Panc1 (cell line): ENCODE results near the gene LIN9.

ENCODE experiments used
- POLR2AphosphoS5 ChIP-seq: IDR thresholded peaks from 2 replicates; pipeline ENCODE4 v1.6.1; 2012; ENCODE audit warnings: mild to moderate bottlenecking, low read depth, low read length, moderate library complexity
- REST ChIP-seq, 2 experiments: IDR thresholded peaks; 2 replicates each; pipeline ENCODE4 v1.6.1; 2011 to 2012; ENCODE audit warnings: low read depth in 2 of 2, control low read depth in 1 of 2, low read length in 1 of 2, mild to moderate bottlenecking in 1 of 2, moderate library complexity in 1 of 2; ENCODE audit not compliant: insufficient read depth in 1 of 2
- SIN3A ChIP-seq: IDR thresholded peaks from 2 replicates; pipeline ENCODE4 v1.6.1; 2012; ENCODE audit warnings: low read depth, mild to moderate bottlenecking, low read length, moderate library complexity, borderline replicate concordance; ENCODE audit not compliant: insufficient read depth
- TF ChIP-seq, protein P1 (sequence below): fragments of 450-650 bp; IDR thresholded peaks from 2 replicates; pipeline ENCODE4 v1.5.1; 2017; ENCODE audit warnings: mild to moderate bottlenecking

- TF ChIP-seq, protein P1, sequence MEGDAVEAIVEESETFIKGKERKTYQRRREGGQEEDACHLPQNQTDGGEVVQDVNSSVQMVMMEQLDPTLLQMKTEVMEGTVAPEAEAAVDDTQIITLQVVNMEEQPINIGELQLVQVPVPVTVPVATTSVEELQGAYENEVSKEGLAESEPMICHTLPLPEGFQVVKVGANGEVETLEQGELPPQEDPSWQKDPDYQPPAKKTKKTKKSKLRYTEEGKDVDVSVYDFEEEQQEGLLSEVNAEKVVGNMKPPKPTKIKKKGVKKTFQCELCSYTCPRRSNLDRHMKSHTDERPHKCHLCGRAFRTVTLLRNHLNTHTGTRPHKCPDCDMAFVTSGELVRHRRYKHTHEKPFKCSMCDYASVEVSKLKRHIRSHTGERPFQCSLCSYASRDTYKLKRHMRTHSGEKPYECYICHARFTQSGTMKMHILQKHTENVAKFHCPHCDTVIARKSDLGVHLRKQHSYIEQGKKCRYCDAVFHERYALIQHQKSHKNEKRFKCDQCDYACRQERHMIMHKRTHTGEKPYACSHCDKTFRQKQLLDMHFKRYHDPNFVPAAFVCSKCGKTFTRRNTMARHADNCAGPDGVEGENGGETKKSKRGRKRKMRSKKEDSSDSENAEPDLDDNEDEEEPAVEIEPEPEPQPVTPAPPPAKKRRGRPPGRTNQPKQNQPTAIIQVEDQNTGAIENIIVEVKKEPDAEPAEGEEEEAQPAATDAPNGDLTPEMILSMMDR, result no peak
- TF ChIP-seq POLR2AphosphoS5 (no peak), SIN3A (no peak), REST (IDR thresholded peaks at IDR 0.05; ENCODE audit: insufficient read depth in 1 of 2, low read depth in 2 of 2, low read length in 1 of 2) (no peak)
Measured at GRCh38 chr1:226327761-226328162, 18.8 kb upstream of the LIN9 start.
